H1 (cell line): ENCODE results near the gene USP20. TPM values are rescaled to one million over a fixed set of nuclear protein-coding genes. Genes with fewer than 3 reads are reported as not detected.

Source experiments
- CTCF ChIA-PET: fragments of 300-600 bp; sonication (Branson Sonifier 250); formaldehyde crosslinking; loops from one replicate; lab custom pipeline; 2021; ENCODE audit not compliant: partially characterized antibody; lab: Charles Lee
- POLR2A ChIA-PET: fragments of 300-600 bp; sonication (Branson Sonifier 250); formaldehyde crosslinking; loops from one replicate; lab custom pipeline; 2021; ENCODE audit warnings: inconsistent platforms; ENCODE audit not compliant: partially characterized antibody; lab: Charles Lee
- DNase-seq, 2 experiments: peaks; one replicate each; pipeline versions ENCODE4 v3.0.0 to v3.0.0-alpha.2; 2010 to 2022; ENCODE audit warnings: low spot score in 2 of 2, low read depth in 1 of 2, mixed read lengths in 1 of 2
- FAIRE-seq: peaks from 2 replicates; lab custom pipeline; 2011; peaks lifted over from hg19 to GRCh38; lab: Jason Lieb, UNC
- H2AFZ ChIP-seq: 2 replicates; pipeline ENCODE4 v1.8.1; 2012; ENCODE audit warnings: low read length, inconsistent platforms
- H2AK5ac ChIP-seq: 2 replicates; pipeline ENCODE4 v1.6.1; 2013; ENCODE audit warnings: low read depth, low read length
- H2BK120ac ChIP-seq: replicated peaks from 2 replicates; pipeline ENCODE3; 2013; ENCODE audit warnings: low read depth, low read length, inconsistent platforms
- H2BK12ac ChIP-seq: 2 replicates; pipeline ENCODE4 v1.6.1; 2013; ENCODE audit warnings: low read depth, low read length
- H2BK15ac ChIP-seq: 2 replicates; pipeline ENCODE4 v1.6.1; 2013; ENCODE audit warnings: low read length
- H2BK20ac ChIP-seq: 2 replicates; pipeline ENCODE4 v1.6.1; 2013; ENCODE audit warnings: low read length
- H2BK5ac ChIP-seq: 2 replicates; pipeline ENCODE4 v1.6.1; 2013; ENCODE audit warnings: low read depth, low read length
- H3K14ac ChIP-seq: 2 replicates; pipeline ENCODE4 v1.6.1; 2013; ENCODE audit warnings: inconsistent platforms; ENCODE audit not compliant: insufficient read length
- H3K18ac ChIP-seq: 2 replicates; pipeline ENCODE4 v1.6.1; 2013; ENCODE audit warnings: low read length; ENCODE audit errors: extremely low read depth
- H3K23ac ChIP-seq: 2 replicates; pipeline ENCODE4 v1.6.1; 2013; ENCODE audit warnings: inconsistent platforms; ENCODE audit not compliant: insufficient read length
- H3K23me2 ChIP-seq: 2 replicates; pipeline ENCODE4 v1.6.1; 2013; ENCODE audit warnings: low read depth, low read length
- H3K27ac ChIP-seq: 2 replicates; pipeline ENCODE4 v1.6.1; 2011; ENCODE audit warnings: low read depth, low read length, inconsistent platforms
- H3K27me3 ChIP-seq, 4 experiments: replicated peaks in 1 of 4; 1 replicate in 1 of 4; 2 replicates in 3 of 4; pipeline versions ENCODE4 v1.6.1 to v1.8.1; 2011 to 2013; ENCODE audit warnings: low read length in 3 of 4, mild to moderate bottlenecking in 3 of 4, inconsistent platforms in 2 of 4, mixed read lengths in 2 of 4, moderate library complexity in 1 of 4; ENCODE audit not compliant: control insufficient read depth in 3 of 4, insufficient read depth in 3 of 4; ENCODE audit errors: extremely low read depth in 1 of 4
- H3K36me3 ChIP-seq, 4 experiments: 2 replicates each; pipeline versions ENCODE4 v1.6.1 to v1.8.1; 2011 to 2013; ENCODE audit warnings: mild to moderate bottlenecking in 4 of 4, low read length in 3 of 4, moderate library complexity in 2 of 4, control low read depth in 1 of 4, inconsistent platforms in 1 of 4; ENCODE audit not compliant: insufficient read depth in 4 of 4, control insufficient read depth in 2 of 4
- H3K4ac ChIP-seq: replicated peaks from 2 replicates; pipeline ENCODE3; 2013; ENCODE audit warnings: low read length, low read depth, mixed read lengths, inconsistent platforms; ENCODE audit not compliant: insufficient read length
- H3K4me1 ChIP-seq, 4 experiments: replicated peaks in 1 of 4; 1 replicate in 1 of 4; 2 replicates in 3 of 4; pipeline versions ENCODE4 v1.6.1 to v1.8.1; 2011 to 2013; ENCODE audit warnings: low read length in 3 of 4, inconsistent platforms in 2 of 4, mixed read lengths in 1 of 4; ENCODE audit not compliant: insufficient read depth in 4 of 4, control insufficient read depth in 3 of 4
- H3K4me2 ChIP-seq, 2 experiments: 2 replicates each; pipeline versions ENCODE4 v1.6.1 to v1.8.1; 2011 to 2013; ENCODE audit warnings: low read depth in 2 of 2, low read length in 2 of 2, control low read depth in 1 of 2, inconsistent platforms in 1 of 2, mild to moderate bottlenecking in 1 of 2; ENCODE audit not compliant: insufficient read depth in 1 of 2
- H3K4me3 ChIP-seq, 4 experiments: fragments of 200-600, 300-600 bp in 1 of 4; sonication (generic), shearing (Covaris generic), sonication (Bioruptor Twin) in 1 of 4; 2 replicates each; pipeline versions ENCODE4 v1.5.1 to v1.8.1; 2011 to 2016; ENCODE audit warnings: low read length in 4 of 4, low read depth in 3 of 4, control low read depth in 2 of 4, inconsistent platforms in 2 of 4, mild to moderate bottlenecking in 2 of 4, mixed read lengths in 1 of 4, moderate library complexity in 1 of 4; ENCODE audit not compliant: insufficient read depth in 2 of 4; ENCODE audit errors: extremely low read depth in 1 of 4
- H3K56ac ChIP-seq: replicated peaks from 2 replicates; pipeline ENCODE3; 2013; ENCODE audit warnings: low read depth, mild to moderate bottlenecking, mixed read lengths, low read length, inconsistent platforms; ENCODE audit not compliant: insufficient read length
- H3K79me1 ChIP-seq: 2 replicates; pipeline ENCODE4 v1.6.1; 2013; ENCODE audit warnings: low read depth, low read length, control low read depth
- H3K79me2 ChIP-seq, 2 experiments: 2 replicates each; pipeline versions ENCODE4 v1.6.1 to v1.8.1; 2012 to 2013; ENCODE audit warnings: low read length in 2 of 2, mild to moderate bottlenecking in 2 of 2, inconsistent platforms in 1 of 2; ENCODE audit not compliant: insufficient read depth in 2 of 2, control insufficient read depth in 1 of 2
- H3K9ac ChIP-seq, 4 experiments: replicated peaks in 1 of 4; 1 replicate in 1 of 4; 2 replicates in 3 of 4; pipeline versions ENCODE4 v1.6.1 to v1.8.1; 2011 to 2013; ENCODE audit warnings: low read depth in 3 of 4, low read length in 3 of 4, control low read depth in 2 of 4, mild to moderate bottlenecking in 2 of 4, moderate library complexity in 2 of 4, inconsistent platforms in 1 of 4; ENCODE audit errors: extremely low read depth in 1 of 4
- H3K9me3 ChIP-seq, 2 experiments: 2 replicates each; pipeline versions ENCODE4 v1.6.1 to v1.8.1; 2012 to 2013; ENCODE audit warnings: mild to moderate bottlenecking in 2 of 2, moderate library complexity in 2 of 2, control low read depth in 1 of 2, inconsistent platforms in 1 of 2, low read depth in 1 of 2, low read length in 1 of 2, mixed read lengths in 1 of 2; ENCODE audit not compliant: insufficient read depth in 2 of 2
- H4K20me1 ChIP-seq, 2 experiments: replicated peaks in 1 of 2; 2 replicates each; pipeline versions ENCODE3 to v1.8.1; 2011 to 2013; ENCODE audit warnings: inconsistent platforms in 2 of 2, low read length in 2 of 2, mild to moderate bottlenecking in 1 of 2; ENCODE audit not compliant: insufficient read depth in 2 of 2, control insufficient read depth in 1 of 2
- H4K5ac ChIP-seq: 2 replicates; pipeline ENCODE4 v1.6.1; 2013; ENCODE audit warnings: low read length, low read depth, mixed read lengths, inconsistent platforms; ENCODE audit not compliant: insufficient read length
- H4K8ac ChIP-seq: 2 replicates; pipeline ENCODE4 v1.8.0; 2013; ENCODE audit warnings: mild to moderate bottlenecking, moderate library complexity, low read length, inconsistent platforms; ENCODE audit not compliant: insufficient read depth; ENCODE audit errors: extremely low read depth
- H4K91ac ChIP-seq: replicated peaks from 2 replicates; pipeline ENCODE3; 2013; ENCODE audit warnings: low read length, mixed read lengths, inconsistent platforms; ENCODE audit not compliant: insufficient read length
- ASH2L ChIP-seq: fragments of 200-600, 300-600 bp; sonication (generic); IDR thresholded peaks from one replicate; pipeline ENCODE4 v1.7.1; 2017; ENCODE audit warnings: low read length
- BACH1 ChIP-seq: IDR thresholded peaks from 2 replicates; pipeline ENCODE4 v1.6.1; 2012; ENCODE audit warnings: low read length, improper control_type of control experiment
- CTCF ChIP-seq, 3 experiments: IDR thresholded peaks; 1 replicate in 2 of 3; 2 replicates in 1 of 3; pipeline versions ENCODE4 v1.5.1 to v1.6.1; 2011; ENCODE audit warnings: low read length in 3 of 3, mild to moderate bottlenecking in 3 of 3, inconsistent platforms in 2 of 3, low read depth in 1 of 3, moderate library complexity in 1 of 3; ENCODE audit not compliant: insufficient read depth in 1 of 3; ENCODE audit errors: control extremely low read depth in 1 of 3
- EP300 ChIP-seq, 2 experiments: IDR thresholded peaks; 1 replicate in 1 of 2; 2 replicates in 1 of 2; pipeline ENCODE4 v1.6.1; 2011 to 2012; ENCODE audit warnings: low read depth in 2 of 2, low read length in 2 of 2, mild to moderate bottlenecking in 2 of 2, borderline replicate concordance in 1 of 2, inconsistent platforms in 1 of 2, moderate library complexity in 1 of 2
- GTF2F1 ChIP-seq: IDR thresholded peaks from 2 replicates; pipeline ENCODE4 v1.6.1; 2012; ENCODE audit warnings: low read depth, low read length, improper control_type of control experiment, borderline replicate concordance
- NRF1 ChIP-seq: IDR thresholded peaks from 2 replicates; pipeline ENCODE4 v1.6.1; 2011; ENCODE audit warnings: mild to moderate bottlenecking, low read depth, low read length, improper control_type of control experiment
- RBBP5 ChIP-seq: IDR thresholded peaks from 2 replicates; pipeline ENCODE4 v1.7.1; 2012; ENCODE audit warnings: low read depth, mild to moderate bottlenecking, inconsistent platforms, low read length, moderate library complexity, borderline replicate concordance
- RNF2 ChIP-seq: fragments of 200-900, 300-1000 bp; sonication (generic); IDR thresholded peaks from 2 replicates; pipeline ENCODE4 v1.7.1; 2016; ENCODE audit warnings: borderline replicate concordance, low read depth, mild to moderate bottlenecking, antibody characterized with exemption, low read length; ENCODE audit not compliant: poor library complexity, severe bottlenecking; ENCODE audit errors: missing control alignments
- SRF ChIP-seq: IDR thresholded peaks from 2 replicates; pipeline ENCODE4 v1.6.1; 2011; ENCODE audit warnings: mild to moderate bottlenecking, low read depth, low read length, moderate library complexity
- WGBS, 2 experiments: shearing (Covaris generic) in 1 of 2; methylation state at CpG; one replicate each; pipeline versions ENCODE4 v1.1.6 to v1.1.7; 2013 to 2015; ENCODE audit warnings: low lambda C conversion rate in 2 of 2, mixed read lengths in 2 of 2, inconsistent platforms in 1 of 2, low coverage in 1 of 2, missing lambda C conversion rate in 1 of 2; ENCODE audit not compliant: insufficient replicate concordance in 2 of 2, insufficient coverage in 1 of 2, insufficient read length in 1 of 2; ENCODE audit errors: extremely low coverage in 1 of 2, missing lambda C conversion rate in 1 of 2; 5-methylcytosine and 5-hydroxymethylcytosine counted together
- polyA plus RNA-seq, 7 experiments: library from polyadenylated mRNA; depleted of rRNA in 3 of 7; stranded (reverse) in 5 of 7; unstranded in 2 of 7; fragments of >200 nt in 5 of 7; fragments of 200-250 nt in 2 of 7; gene quantifications; 1 replicate in 5 of 7; 2 replicates in 1 of 7; 4 replicates in 1 of 7; pipeline versions ENCODE4 v1.2.1 to v1.2.3, GENCODE V29; 2011 to 2013; ENCODE audit warnings: missing spikeins in 2 of 7, mixed read lengths in 2 of 7
- total RNA-seq: library from RNA; stranded (reverse); fragmentation: NEBNext Ultra II Directional; extraction: Animal tissue kit (Norgen Biotek cat#: 25700); gene quantifications from 2 replicates; pipeline ENCODE4 v1.2.1, GENCODE V29; 2021

Gene USP20
- total and polyA plus RNA-seq, 2 of the 8 experiments (the other 6 are each of a cell fraction or from before 2014, with no cell fraction given): 13.4 to 23.0 TPM

DNA sequence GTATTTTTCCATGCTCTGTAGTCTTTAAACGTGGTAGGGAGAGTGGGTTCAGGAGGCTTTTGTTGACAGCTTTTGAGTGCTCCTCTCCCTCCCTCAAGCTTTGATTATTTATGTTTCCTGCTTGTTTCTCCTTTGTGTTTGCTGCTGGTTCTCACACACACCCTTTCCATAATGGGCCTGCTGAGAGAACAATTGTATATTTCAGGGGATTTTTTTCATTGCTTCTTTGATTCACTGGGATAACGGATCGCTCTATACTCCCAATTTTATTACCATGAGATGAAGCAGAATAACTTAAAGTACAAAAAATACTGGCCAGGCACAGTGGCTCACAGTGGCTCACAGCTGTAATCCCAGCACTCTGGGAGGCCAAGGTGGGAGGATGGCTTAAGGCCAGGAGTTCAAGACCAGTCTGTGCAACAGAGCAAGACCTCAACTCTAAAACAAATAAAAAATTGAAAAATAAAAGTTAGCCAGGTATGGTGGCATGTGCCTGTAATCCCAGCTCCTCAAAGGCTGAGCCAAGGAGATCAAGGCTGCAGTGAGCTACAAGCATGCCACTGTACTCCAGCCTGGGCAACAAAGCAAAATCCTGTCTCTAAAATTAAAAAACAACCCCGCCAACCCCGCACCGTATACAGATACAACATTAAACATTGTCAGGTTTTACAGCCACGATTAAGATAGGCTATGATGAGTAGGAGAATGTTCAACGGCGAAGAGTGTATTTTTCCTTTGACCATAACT is 66.9 kb downstream of the USP20 start:
- H2BK120ac ChIP-seq: no peak overlapping the region
- no peak overlapping the region for H3K56ac ChIP-seq
- POLR2A ChIA-PET: interaction anchor here (0.9 kb wide), 1 partner anchor 13 kb away, joined by 4 read pairs; no protein-coding TSS in a partner anchor
- no peak overlapping the region for H3K9ac ChIP-seq
- no peak overlapping the region for H4K5ac ChIP-seq
- H3K4ac ChIP-seq: no peak overlapping the region
- H3K14ac ChIP-seq: no peak overlapping the region
- H4K8ac ChIP-seq: no peak overlapping the region
- no peak overlapping the region for H3K23ac ChIP-seq
- no peak overlapping the region for H4K91ac ChIP-seq
- CTCF ChIA-PET: interaction anchor here (0.6 to 1.1 kb wide), 4 partner anchors 16 to 166 kb away, joined by 3 to 4 read pairs (median 3); no protein-coding TSS in a partner anchor
- H2AK5ac ChIP-seq: no peak overlapping the region
- no peak overlapping the region for H2AFZ ChIP-seq
- no peaks in the 10 kb centered on the region for H3K27me3 ChIP-seq
- H2BK12ac ChIP-seq: no peak overlapping the region
- H3K4me2 ChIP-seq: no peak overlapping the region
- no peak overlapping the region for H3K4me3 ChIP-seq
- H3K79me1 ChIP-seq: no peaks in the 10 kb centered on the region
- no peaks in the 10 kb centered on the region for H3K23me2 ChIP-seq
- no peak overlapping the region for H2BK15ac ChIP-seq
- H3K79me2 ChIP-seq: no peaks in the 10 kb centered on the region
- FAIRE-seq (no peak), DNase-seq (no peak)
- H3K9me3 ChIP-seq: no peaks in the 10 kb centered on the region
- H2BK20ac ChIP-seq: no peak overlapping the region
- peaks cover 0 to 13% (median 0%) of the 10 kb centered on the region in 4 experiments; a peak in 5 of 8 replicates for H3K36me3 ChIP-seq
- no peak overlapping the region for H3K18ac ChIP-seq
- no peak overlapping the region for H2BK5ac ChIP-seq
- peaks cover 0 to 2% of the 10 kb centered on the region in 2 experiments for H4K20me1 ChIP-seq
- no peak overlapping the region for H3K27ac ChIP-seq
- H3K4me1 ChIP-seq: peaks cover 0 to 2% (median 0%) of the 10 kb centered on the region in 4 experiments; a peak in 1 of 7 replicates
- WGBS, 2 experiments: 91% methylated on average over 9 of the region's 9 CpGs; no CpG with 5 or more reads in 1 of the 2 experiments
- TF ChIP-seq CTCF (IDR thresholded peaks at IDR 0.05; ENCODE audit: control extremely low read depth in 1 of 3, insufficient read depth in 1 of 3, low read depth in 1 of 3, low read length in 3 of 3): no peak
- no peak for TF ChIP-seq SRF
- no peak for TF ChIP-seq ASH2L
- no peak for TF ChIP-seq RBBP5
- TF ChIP-seq RNF2: no peak
- TF ChIP-seq GTF2F1: no peak
- TF ChIP-seq NRF1: no peak
- no peak for TF ChIP-seq EP300 (IDR thresholded peaks at IDR 0.05; ENCODE audit: borderline replicate concordance in 1 of 2, low read depth in 2 of 2, low read length in 2 of 2)
- TF ChIP-seq BACH1: no peak
